CD14-positive monocyte (primary cell): ENCODE results near the gene SYNE1. TPM values are rescaled to one million over a fixed set of nuclear protein-coding genes. Genes with fewer than 3 reads are reported as not detected.

Experiments
- DNase-seq, 3 donors: peaks; one replicate each; pipeline ENCODE4 v3.0.0-alpha.2; 2011 to 2022
- H2AFZ ChIP-seq: 2 replicates; pipeline ENCODE4 v1.6.0; 2012; ENCODE audit warnings: mild to moderate bottlenecking, low read depth, low read length, inconsistent platforms; ENCODE audit not compliant: insufficient read depth, poor library complexity, severe bottlenecking
- H3K27ac ChIP-seq, 2 donors: 1 replicate in 1 of 2; 2 replicates in 1 of 2; pipeline ENCODE4 v1.5.1; 2012 to 2013; ENCODE audit warnings: low read length in 2 of 2, control low read depth in 1 of 2, inconsistent platforms in 1 of 2, low read depth in 1 of 2, mild to moderate bottlenecking in 1 of 2
- H3K27me3 ChIP-seq, 2 donors: one replicate each; pipeline versions ENCODE4 v1.6.0 to v1.6.1; 2011 to 2013; ENCODE audit warnings: low read length in 2 of 2; ENCODE audit not compliant: control insufficient read depth in 2 of 2, insufficient read depth in 2 of 2
- H3K36me3 ChIP-seq, 2 donors: replicated peaks in 1 of 2; 1 replicate in 1 of 2; 2 replicates in 1 of 2; pipeline versions ENCODE4 v1.5.1 to v1.6.1; 2012 to 2013; ENCODE audit warnings: low read length in 2 of 2, control low read depth in 1 of 2, inconsistent platforms in 1 of 2, mild to moderate bottlenecking in 1 of 2; ENCODE audit not compliant: insufficient read depth in 2 of 2, control insufficient read depth in 1 of 2
- H3K4me1 ChIP-seq, 2 donors: 1 replicate in 1 of 2; 2 replicates in 1 of 2; pipeline versions ENCODE4 v1.5.1 to v1.6.1; 2012 to 2013; ENCODE audit warnings: low read length in 2 of 2, control low read depth in 1 of 2, inconsistent platforms in 1 of 2, mild to moderate bottlenecking in 1 of 2, moderate library complexity in 1 of 2; ENCODE audit not compliant: insufficient read depth in 2 of 2, control insufficient read depth in 1 of 2
- H3K4me2 ChIP-seq: replicated peaks from 2 replicates; pipeline ENCODE3; 2012; ENCODE audit warnings: low read length, moderate library complexity, mild to moderate bottlenecking; ENCODE audit not compliant: poor library complexity, severe bottlenecking; ENCODE audit errors: extremely low read depth
- H3K4me3 ChIP-seq, 3 experiments: fragments of 200-600 bp in 1 of 3; sonication (generic) in 1 of 3; replicated peaks in 1 of 3; 1 replicate in 2 of 3; 2 replicates in 1 of 3; pipeline ENCODE4 v1.5.1; 2011 to 2013; ENCODE audit warnings: low read length in 3 of 3, mild to moderate bottlenecking in 3 of 3, control low read depth in 2 of 3, low read depth in 2 of 3, inconsistent platforms in 1 of 3, moderate library complexity in 1 of 3
- H3K79me2 ChIP-seq: 2 replicates; pipeline ENCODE4 v1.6.0; 2012; ENCODE audit warnings: mild to moderate bottlenecking, control low read depth, inconsistent platforms, low read length, moderate library complexity; ENCODE audit not compliant: insufficient read depth
- H3K9ac ChIP-seq: 2 replicates; pipeline ENCODE4 v1.6.0; 2017; ENCODE audit warnings: low read length, mild to moderate bottlenecking; ENCODE audit not compliant: insufficient read depth, poor library complexity, severe bottlenecking
- H3K9me3 ChIP-seq, 2 donors: replicated peaks in 1 of 2; 1 replicate in 1 of 2; 2 replicates in 1 of 2; pipeline versions ENCODE4 v1.5.1 to v1.6.1; 2012 to 2013; ENCODE audit warnings: low read length in 2 of 2, control low read depth in 1 of 2; ENCODE audit not compliant: control insufficient read depth in 1 of 2, insufficient read depth in 1 of 2
- H4K20me1 ChIP-seq: 2 replicates; pipeline ENCODE4 v1.6.0; 2012; ENCODE audit warnings: mild to moderate bottlenecking, low read length, control low read depth, moderate library complexity; ENCODE audit not compliant: insufficient read depth
- H3K27ac Mint-ChIP-seq, 7 donors: one replicate each; pipeline ENCODE4 v1.8.0; 2020; ENCODE audit warnings: mild to moderate bottlenecking in 7 of 7, mixed read lengths in 7 of 7, moderate library complexity in 6 of 7, inconsistent platforms in 2 of 7
- H3K27me3 Mint-ChIP-seq, 3 donors: one replicate each; pipeline ENCODE4 v1.8.0; 2021 to 2022; ENCODE audit warnings: low read depth in 3 of 3, mild to moderate bottlenecking in 3 of 3, mixed read lengths in 3 of 3, moderate library complexity in 3 of 3, inconsistent platforms in 1 of 3
- H3K36me3 Mint-ChIP-seq, 2 donors: one replicate each; pipeline ENCODE4 v1.8.0; 2020; ENCODE audit warnings: mixed read lengths in 2 of 2, inconsistent platforms in 1 of 2, mild to moderate bottlenecking in 1 of 2
- H3K4me1 Mint-ChIP-seq: one replicate; pipeline ENCODE4 v1.8.0; 2020; ENCODE audit warnings: mild to moderate bottlenecking, mixed read lengths
- H3K4me3 Mint-ChIP-seq, 2 donors: one replicate each; pipeline ENCODE4 v1.8.0; 2020; ENCODE audit warnings: mild to moderate bottlenecking in 2 of 2, mixed read lengths in 2 of 2, moderate library complexity in 1 of 2
- H3K9me3 Mint-ChIP-seq, 7 donors: one replicate each; pipeline ENCODE4 v1.8.0; 2020 to 2022; ENCODE audit warnings: mixed read lengths in 7 of 7, mild to moderate bottlenecking in 6 of 7, moderate library complexity in 6 of 7, inconsistent platforms in 2 of 7
- CTCF ChIP-seq: fragments of 200-600 bp; IDR thresholded peaks from one replicate; pipeline ENCODE4 v1.8.0; 2022; ENCODE audit warnings: antibody characterized with exemption, mild to moderate bottlenecking
- WGBS: methylation state at CpG from one replicate; pipeline ENCODE4 v1.1.5; 2013; ENCODE audit warnings: missing lambda C conversion rate; ENCODE audit not compliant: insufficient coverage; 5-methylcytosine and 5-hydroxymethylcytosine counted together
- intact Hi-C, 2 donors: fragments of 100-400 bp; cut with micrococcal nuclease; formaldehyde crosslinking; loops; one replicate each; pipeline versions ENCODE4 v1.15.0 to v1.15.1; 2023
- polyA minus RNA-seq: library from RNA; depleted of rRNA, polyadenylated mRNA; stranded (reverse); fragments of >200 nt; gene quantifications from 2 replicates; pipeline ENCODE4 v1.2.3, GENCODE V29; 2012
- polyA plus RNA-seq, 3 donors: library from polyadenylated mRNA; depleted of rRNA in 1 of 3; unstranded in 2 of 3; stranded (reverse) in 1 of 3; fragments of 300-500 nt in 2 of 3; fragments of >200 nt in 1 of 3; fragmentation: Illumina TruSeq in 2 of 3; gene quantifications; 1 replicate in 2 of 3; 2 replicates in 1 of 3; pipeline ENCODE4 v1.2.3, GENCODE V29; 2012 to 2021
- total RNA-seq, 12 experiments: library from RNA in 1 of 12; stranded (reverse) in 1 of 12; fragments of 120-200 nt in 1 of 12; gene quantifications; one replicate each; pipeline ENCODE4 v1.2.4 and lab custom pipeline; 2013 to 2026; ENCODE audit warnings: mixed read lengths in 6 of 12, inconsistent platforms in 1 of 12

Gene SYNE1, protein sequence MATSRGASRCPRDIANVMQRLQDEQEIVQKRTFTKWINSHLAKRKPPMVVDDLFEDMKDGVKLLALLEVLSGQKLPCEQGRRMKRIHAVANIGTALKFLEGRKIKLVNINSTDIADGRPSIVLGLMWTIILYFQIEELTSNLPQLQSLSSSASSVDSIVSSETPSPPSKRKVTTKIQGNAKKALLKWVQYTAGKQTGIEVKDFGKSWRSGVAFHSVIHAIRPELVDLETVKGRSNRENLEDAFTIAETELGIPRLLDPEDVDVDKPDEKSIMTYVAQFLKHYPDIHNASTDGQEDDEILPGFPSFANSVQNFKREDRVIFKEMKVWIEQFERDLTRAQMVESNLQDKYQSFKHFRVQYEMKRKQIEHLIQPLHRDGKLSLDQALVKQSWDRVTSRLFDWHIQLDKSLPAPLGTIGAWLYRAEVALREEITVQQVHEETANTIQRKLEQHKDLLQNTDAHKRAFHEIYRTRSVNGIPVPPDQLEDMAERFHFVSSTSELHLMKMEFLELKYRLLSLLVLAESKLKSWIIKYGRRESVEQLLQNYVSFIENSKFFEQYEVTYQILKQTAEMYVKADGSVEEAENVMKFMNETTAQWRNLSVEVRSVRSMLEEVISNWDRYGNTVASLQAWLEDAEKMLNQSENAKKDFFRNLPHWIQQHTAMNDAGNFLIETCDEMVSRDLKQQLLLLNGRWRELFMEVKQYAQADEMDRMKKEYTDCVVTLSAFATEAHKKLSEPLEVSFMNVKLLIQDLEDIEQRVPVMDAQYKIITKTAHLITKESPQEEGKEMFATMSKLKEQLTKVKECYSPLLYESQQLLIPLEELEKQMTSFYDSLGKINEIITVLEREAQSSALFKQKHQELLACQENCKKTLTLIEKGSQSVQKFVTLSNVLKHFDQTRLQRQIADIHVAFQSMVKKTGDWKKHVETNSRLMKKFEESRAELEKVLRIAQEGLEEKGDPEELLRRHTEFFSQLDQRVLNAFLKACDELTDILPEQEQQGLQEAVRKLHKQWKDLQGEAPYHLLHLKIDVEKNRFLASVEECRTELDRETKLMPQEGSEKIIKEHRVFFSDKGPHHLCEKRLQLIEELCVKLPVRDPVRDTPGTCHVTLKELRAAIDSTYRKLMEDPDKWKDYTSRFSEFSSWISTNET (N-terminal part only)
- total RNA-seq (2013), result 32.5 TPM
- polyA plus RNA-seq, result 10 to 100 TPM in 1 of 3 donors, 1 to 10 TPM in 2; 3.7 to 24.5 (median 8.1) TPM
- polyA minus RNA-seq, result 49.6 and 67.2 TPM in 2 replicates
- 36.1 to 116 (median 64.2) reads per million in 11 experiments for total RNA-seq (lab: John Stamatoyannopoulos, UW)

DNA sequence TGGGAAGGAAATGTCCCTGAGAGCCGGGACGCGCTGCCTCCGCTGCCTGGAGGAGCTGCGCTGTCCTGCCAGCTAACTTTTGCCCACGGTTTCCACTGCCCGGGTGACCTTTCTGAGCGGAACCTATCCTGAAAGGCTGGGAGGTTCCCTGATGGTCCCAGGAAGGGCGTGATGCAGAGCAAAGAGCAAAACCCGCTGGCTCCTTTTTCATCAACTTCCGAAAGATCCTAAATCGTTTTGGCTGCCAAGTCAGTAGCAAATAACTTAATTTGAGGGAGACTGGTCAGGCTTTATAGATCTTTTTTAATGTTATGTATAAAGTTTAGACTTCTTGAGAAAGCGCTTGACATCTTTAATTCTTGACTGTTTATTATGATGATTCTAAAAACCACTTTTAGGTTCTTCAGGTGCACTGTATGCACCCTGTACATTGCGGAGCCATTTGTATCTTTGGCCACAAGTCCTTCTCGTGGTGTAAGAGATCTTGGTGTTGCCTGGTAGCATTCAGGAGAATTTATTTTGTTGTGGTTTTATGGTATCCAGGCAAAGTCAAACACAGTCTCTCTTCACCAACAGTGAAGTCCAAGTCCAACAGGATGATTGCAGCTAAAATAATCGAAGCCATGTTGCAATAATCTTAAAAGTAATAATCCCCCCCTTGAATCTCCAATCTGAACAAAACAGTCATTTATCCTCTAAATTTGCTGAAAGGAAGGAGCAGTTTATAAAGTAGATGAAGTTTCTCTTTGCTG, at the start of gene SYNE1:
Gene SYNE1, minus strand, starts transcription at position 67 of the 752 bp plus-strand sequence. CDS start 9,031 bp downstream, outside the sequence.
- peaks cover 12 to 26% of the 10 kb centered on the region in 2 donors for H3K27me3 ChIP-seq
- H3K9ac ChIP-seq, result peak within 1 kb of the TSS; percentile 58
- peak within 1 kb of the TSS; percentile 94 for H2AFZ ChIP-seq
- intact Hi-C loops, result loop anchor here in 1 of 2 donors (10.0 kb wide), 1 partner anchor 83 kb away; no protein-coding TSS in a partner anchor
- TF ChIP-seq CTCF, result no peak
- peaks cover 30 to 42% (median 32%) of the 10 kb centered on the region in 3 donors for H3K27me3 Mint-ChIP-seq
- peaks cover 0 to 14% of the 10 kb centered on the region in 2 donors for H3K36me3 Mint-ChIP-seq
- H3K4me3 Mint-ChIP-seq, result peak within 1 kb of the TSS; percentile 96 to 99
- no peak for DNase-seq
- peaks cover 29 to 46% of the 10 kb centered on the region in 2 donors for H3K4me1 ChIP-seq
- peak within 1 kb of the TSS; percentile 98 for H3K4me2 ChIP-seq
- no peaks in the 10 kb centered on the region for H3K36me3 ChIP-seq
- no peaks in the 10 kb centered on the region for H4K20me1 ChIP-seq
- H3K9me3 ChIP-seq, result no peaks in the 10 kb centered on the region
- peaks cover 0 to 5% (median 0%) of the 10 kb centered on the region in 7 donors for H3K9me3 Mint-ChIP-seq
- peaks cover 53% of the 10 kb centered on the region for H3K4me1 Mint-ChIP-seq
- H3K79me2 ChIP-seq, result peaks cover 10% of the 10 kb centered on the region
- peak within 1 kb of the TSS; percentile 56 to 90 (median 60) for H3K4me3 ChIP-seq
- H3K27ac Mint-ChIP-seq, result peak within 1 kb of the TSS in 5 of 7 donors; percentile 30 to 85 (median 67)
- 14% methylated on average over 9 of the region's 16 CpGs for WGBS
- H3K27ac ChIP-seq, result peak within 1 kb of the TSS in 1 of 2 donors; percentile 68
